Heart right ventricle (tissue), 16 donors: Measurements from ENCODE around the gene DHRSX. TPM values are rescaled to one million over a fixed set of nuclear protein-coding genes. Genes with fewer than 3 reads are reported as not detected.

ENCODE experiments used
- ATAC-seq, 8 donors: fragments of 200-7000 bp; cut with Tn5 transposase; one replicate each; pipeline ENCODE4 v1.9.1; 2020; ENCODE audit warnings: mild to moderate bottlenecking in 8 of 8, moderate library complexity in 8 of 8, moderate number of reproducible peaks in 1 of 8
- DNase-seq, 2 donors: peaks; one replicate each; pipeline ENCODE4 v3.0.0-alpha.2; 2020
- H3K27ac ChIP-seq, 10 donors: fragments of 200-600 bp; sonication (generic) in 2 of 10; one replicate each; pipeline versions ENCODE4 v1.5.0 to v1.8.0; 2020 to 2022; ENCODE audit warnings: mild to moderate bottlenecking in 3 of 10
- H3K27me3 ChIP-seq, 7 donors: fragments of 200-600 bp; one replicate each; pipeline ENCODE4 v1.8.0; 2021 to 2022; ENCODE audit warnings: mild to moderate bottlenecking in 2 of 7
- H3K36me3 ChIP-seq, 9 donors: fragments of 200-600 bp; sonication (generic) in 1 of 9; one replicate each; pipeline versions ENCODE4 v1.5.0 to v1.8.0; 2020 to 2022; ENCODE audit warnings: mild to moderate bottlenecking in 2 of 9
- H3K4me1 ChIP-seq, 9 donors: fragments of 200-600 bp; sonication (generic) in 1 of 9; one replicate each; pipeline versions ENCODE4 v1.5.0 to v1.8.0; 2020 to 2022; ENCODE audit warnings: mild to moderate bottlenecking in 4 of 9
- H3K4me3 ChIP-seq, 10 donors: fragments of 200-600 bp; sonication (generic) in 2 of 10; one replicate each; pipeline versions ENCODE4 v1.5.0 to v1.8.0; 2020 to 2022; ENCODE audit warnings: mild to moderate bottlenecking in 7 of 10, moderate library complexity in 2 of 10
- H3K9me3 ChIP-seq, 11 donors: fragments of 200-600 bp in 10 of 11; sonication (generic) in 2 of 11; one replicate each; pipeline versions ENCODE4 v1.5.0 to v1.8.0; 2013 to 2022; ENCODE audit warnings: mild to moderate bottlenecking in 2 of 11, control low read depth in 1 of 11, moderate library complexity in 1 of 11
- CTCF ChIP-seq, 9 donors: fragments of 200-600 bp; sonication (generic) in 2 of 9; IDR thresholded peaks; one replicate each; pipeline versions ENCODE4 v1.5.0 to v1.8.0; 2021 to 2022; ENCODE audit warnings: antibody characterized with exemption in 9 of 9, mild to moderate bottlenecking in 5 of 9, moderate library complexity in 1 of 9
- WGBS, 2 donors: extraction: QIAGEN DNeasy Blood & Tissue Kit; methylation state at CpG; one replicate each; pipeline ENCODE4 v1.1.7; 2013; ENCODE audit warnings: inconsistent platforms in 1 of 2; 5-methylcytosine and 5-hydroxymethylcytosine counted together
- intact Hi-C, 10 donors: fragments of 100-400 bp; cut with DNase I; formaldehyde crosslinking; loops; one replicate each; pipeline versions ENCODE4 v1.11.1 to v1.14.2; 2022
- polyA plus RNA-seq, 2 donors: library from polyadenylated mRNA; stranded (reverse); fragments of 200-250 nt; gene quantifications; one replicate each; pipeline ENCODE4 v1.2.3, GENCODE V29; 2013
- total RNA-seq, 10 donors: library from RNA; stranded (reverse); fragmentation: NEBNext Ultra II Directional in 3 of 10; extraction: Animal tissue kit (Norgen Biotek cat#: 25700) in 3 of 10; gene quantifications; one replicate each; pipeline versions ENCODE4 v1.2.1 to v1.2.4, GENCODE V29; 2021 to 2023
- donor health status: Arrhythmogenic right ventricular cardiomyopathy.
- donor health status: ischemic (EF 13 %, LVEDD 7.1; RV severe dilation, severe dysfunction).
- donor health status: healthy with polysubstance abuse.
- donor health status: DM: no; HTN: yes; CAD: no.
- donor health status: DM: no; HTN: no; CAD: no.
- donor health status: ischemic (EF 25% LVEDD 6.9; RV normal size, moderate dysfunction).
- donor health status: ischemic (EF 25% LVEDD 5.7; RV mildly dilated, moderate dysfunction).
- donor health status: healthy.
- donor health status: DM: yes; HTN: yes; CAD: no.
- donor health status: Ischemic cardiomyopathy.
- donor health status: ischemic (EF 35%, LVEDD 5.7; RV mildly dilated, moderate dysfunction).
- donor health status: nonischemic (EF 11% LVEDD 7.7; RV severe dilation, severe dysfunction).
- donor health status: DM: yes; HTN: yes; CAD: no.
- donor health status: PGD.
- donor health status: ischemic (EF 29% LVEDD 5.4; RV normal size, mild dysfunction).
- donor health status: nonischemic (EF 23%, LVEDD 6.1; RV moderate dilation, normal function).

The DHRSX gene
- total and polyA plus RNA-seq, 12 donors: 13.8 to 35.9 (median 26.2) TPM

- Histone ChIP-seq H3K27me3 (no peaks in the 10 kb centered on the region), H3K36me3 (peaks cover 0 to 6% (median 0%) of the 10 kb centered on the region in 9 donors), H3K27ac (no peak overlapping the region), H3K9me3 (no peaks in the 10 kb centered on the region), H3K4me3 (no peak overlapping the region), H3K4me1 (no peaks in the 10 kb centered on the region)
- intact Hi-C loops: loop anchor here in 1 of 10 donors (10.0 kb wide), 1 partner anchor 61 kb away; no protein-coding TSS in a partner anchor
- ATAC-seq (no peak), DNase-seq (no peak)
- 99 to 100% methylated on average over 2 of the region's 2 CpGs for WGBS, 2 donors
- no peak for TF ChIP-seq CTCF (IDR thresholded peaks at IDR 0.05)
Observed at GRCh38 chrX:2413969-2414368, 86.8 kb downstream of the DHRSX start.

GRCh38 chrX:2412131-2412530, 88.6 kb downstream of the DHRSX start:
- ATAC-seq (no peak), DNase-seq (no peak)
- no peak for TF ChIP-seq CTCF (IDR thresholded peaks at IDR 0.05)
- intact Hi-C loops: loop anchor here in 1 of 10 donors (10.0 kb wide), 1 partner anchor 63 kb away; no protein-coding TSS in a partner anchor
- Histone ChIP-seq H3K27me3 (no peaks in the 10 kb centered on the region), H3K4me1 (no peaks in the 10 kb centered on the region), H3K27ac (no peak overlapping the region), H3K4me3 (no peak overlapping the region), H3K9me3 (peaks cover 0 to 6% (median 0%) of the 10 kb centered on the region in 11 donors), H3K36me3 (peaks cover 0 to 24% (median 13%) of the 10 kb centered on the region in 9 donors)
- 92 to 94% methylated on average over 9 of the region's 9 CpGs for WGBS, 2 donors

GRCh38 chrX:2410279-2411020, 90.3 kb downstream of the DHRSX start:
- Histone ChIP-seq H3K36me3 (peaks cover 0 to 34% (median 21%) of the 10 kb centered on the region in 9 donors), H3K27me3 (no peaks in the 10 kb centered on the region), H3K4me3 (no peak overlapping the region), H3K4me1 (no peaks in the 10 kb centered on the region), H3K9me3 (peaks cover 0 to 11% (median 0%) of the 10 kb centered on the region in 11 donors), H3K27ac (no peak overlapping the region)
- DNase-seq (no peak), ATAC-seq (no peak)
- intact Hi-C loops: loop anchor here in 1 of 10 donors (10.0 kb wide), 1 partner anchor 64 kb away; no protein-coding TSS in a partner anchor
- WGBS, 2 donors: 88 to 90% methylated on average over 12 of the region's 12 CpGs
- no peak for TF ChIP-seq CTCF (IDR thresholded peaks at IDR 0.05)

- no peak for ATAC-seq
- H3K36me3 ChIP-seq: peaks cover 0 to 35% (median 21%) of the 10 kb centered on the region in 9 donors
- intact Hi-C loops: loop anchor here in 1 of 10 donors (10.0 kb wide), 1 partner anchor 65 kb away; no protein-coding TSS in a partner anchor
- WGBS, 2 donors: 94 to 97% methylated on average over 8 of the region's 8 CpGs
- TF ChIP-seq CTCF (IDR thresholded peaks at IDR 0.05): no peak
- no peak overlapping the region for H3K27ac ChIP-seq
- no peak overlapping the region for H3K4me3 ChIP-seq
- no peak for DNase-seq
- H3K9me3 ChIP-seq: peaks cover 0 to 11% (median 0%) of the 10 kb centered on the region in 11 donors
- no peaks in the 10 kb centered on the region for H3K27me3 ChIP-seq
- no peaks in the 10 kb centered on the region for H3K4me1 ChIP-seq
Observed at GRCh38 chrX:2409796-2410195, 91.0 kb downstream of the DHRSX start.
